BLaER1 treated with 17β-estradiol and CSF1 and Interleukin-3, amounts not matched to agents 10 nM and 100 nM (cell line): Measurements from ENCODE around the gene CARMIL1.

Experiments used
- H3K27ac ChIP-seq, 11 experiments: shearing (Covaris generic); formaldehyde crosslinking; 2 replicates each; pipeline ENCODE4 v1.8.1; 2022
- H3K27me3 ChIP-seq, 11 experiments: shearing (Covaris generic); formaldehyde crosslinking; 2 replicates each; pipeline ENCODE4 v1.8.1; 2022
- H3K36me3 ChIP-seq, 11 experiments: shearing (Covaris generic); formaldehyde crosslinking; 2 replicates each; pipeline ENCODE4 v1.8.1; 2022
- H3K4me1 ChIP-seq, 10 experiments: shearing (Covaris generic); formaldehyde crosslinking; 2 replicates each; pipeline ENCODE4 v1.8.1; 2022
- H3K4me2 ChIP-seq, 11 experiments: shearing (Covaris generic); formaldehyde crosslinking; 2 replicates each; pipeline ENCODE4 v1.8.1; 2022
- H3K4me3 ChIP-seq, 10 experiments: shearing (Covaris generic); formaldehyde crosslinking; 2 replicates each; pipeline ENCODE4 v1.8.1; 2022
- H3K9ac ChIP-seq, 11 experiments: shearing (Covaris generic); formaldehyde crosslinking; 2 replicates each; pipeline ENCODE4 v1.8.1; 2022
- H3K9me3 ChIP-seq, 11 experiments: shearing (Covaris generic); formaldehyde crosslinking; replicated peaks in 1 of 11; 2 replicates each; pipeline ENCODE4 v1.8.1; 2022
- H4K20me1 ChIP-seq, 11 experiments: shearing (Covaris generic); formaldehyde crosslinking; 2 replicates each; pipeline ENCODE4 v1.8.1; 2022
- Cebpa-rat ChIP-seq, 11 experiments: shearing (Covaris generic); IDR thresholded peaks; 2 replicates each; pipeline ENCODE4 v1.8.1; 2022

The CARMIL1 gene

DNA sequence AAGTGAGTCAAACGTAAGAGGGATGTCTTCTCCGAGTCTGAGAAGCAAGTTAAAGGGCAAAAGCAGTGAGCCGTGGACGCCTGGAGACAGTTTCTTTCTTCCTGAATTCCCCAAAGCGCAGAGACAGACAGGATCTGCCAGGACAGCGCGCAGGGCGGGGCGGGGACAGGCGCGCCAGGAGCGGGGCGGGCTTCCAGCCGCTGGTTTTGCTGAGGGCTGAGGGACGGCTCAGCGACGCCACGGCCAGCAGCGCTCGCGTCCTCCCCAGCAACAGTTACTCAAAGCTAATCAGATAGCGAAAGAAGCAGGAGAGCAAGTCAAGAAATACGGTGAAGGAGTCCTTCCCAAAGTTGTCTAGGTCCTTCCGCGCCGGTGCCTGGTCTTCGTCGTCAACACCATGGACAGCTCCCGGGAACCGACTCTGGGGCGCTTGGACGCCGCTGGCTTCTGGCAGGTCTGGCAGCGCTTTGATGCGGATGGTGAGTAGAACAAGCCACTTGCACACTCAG is 372.9 kb downstream of the CARMIL1 start, which contains the start of gene SCGN:
Gene SCGN (plus strand): TSS at position 209 of the 509 bp plus-strand sequence. CDS start 189 bp downstream, at position 398.
- no peak within 1 kb of the TSS for H3K27ac ChIP-seq
- no peak within 1 kb of the TSS for H3K4me2 ChIP-seq
- no peak within 1 kb of the TSS for H3K4me3 ChIP-seq
- H3K4me1 ChIP-seq: peaks cover 0 to 6% (median 0%) of the 10 kb centered on the region in 10 experiments; a peak in 1 of 20 replicates
- H3K9me3 ChIP-seq: no peaks in the 10 kb centered on the region
- no peaks in the 10 kb centered on the region for H3K27me3 ChIP-seq
- H3K36me3 ChIP-seq: no peaks in the 10 kb centered on the region
- TF ChIP-seq Cebpa-rat (IDR thresholded peaks at IDR 0.05): no peak
- H3K9ac ChIP-seq: no peak within 1 kb of the TSS
- no peaks in the 10 kb centered on the region; a peak in 2 of 22 replicates for H4K20me1 ChIP-seq

DNA sequence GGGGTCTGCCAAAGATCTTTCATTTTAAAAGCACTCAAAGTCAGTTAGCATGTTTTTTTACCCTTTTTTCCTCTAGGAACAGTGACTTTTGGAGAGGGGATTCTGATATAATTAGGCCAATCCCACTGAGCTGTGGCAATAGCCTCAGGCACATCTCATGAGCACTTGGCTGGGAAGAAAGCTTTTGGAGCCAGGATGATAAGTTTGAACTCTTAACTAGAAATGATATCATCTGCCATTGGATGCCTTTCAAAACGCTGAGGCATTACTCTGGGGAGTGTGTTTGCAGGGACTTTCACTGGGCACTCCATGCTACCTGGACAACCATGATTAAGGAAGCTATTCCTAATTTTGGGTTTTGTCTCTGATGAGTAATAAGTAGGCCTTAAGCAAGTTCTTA is 376.5 kb downstream of the CARMIL1 start:
- Histone ChIP-seq H3K9ac (no peak overlapping the region), H3K9me3 (no peaks in the 10 kb centered on the region), H3K4me3 (no peak overlapping the region), H3K4me2 (no peak overlapping the region), H3K27me3 (no peaks in the 10 kb centered on the region), H3K4me1 (peaks cover 0 to 29% (median 0%) of the 10 kb centered on the region in 10 experiments; a peak in 4 of 20 replicates), H3K36me3 (no peaks in the 10 kb centered on the region), H4K20me1 (no peaks in the 10 kb centered on the region; a peak in 2 of 22 replicates), H3K27ac (no peak overlapping the region)
- TF ChIP-seq Cebpa-rat (IDR thresholded peaks at IDR 0.05): no peak

DNA sequence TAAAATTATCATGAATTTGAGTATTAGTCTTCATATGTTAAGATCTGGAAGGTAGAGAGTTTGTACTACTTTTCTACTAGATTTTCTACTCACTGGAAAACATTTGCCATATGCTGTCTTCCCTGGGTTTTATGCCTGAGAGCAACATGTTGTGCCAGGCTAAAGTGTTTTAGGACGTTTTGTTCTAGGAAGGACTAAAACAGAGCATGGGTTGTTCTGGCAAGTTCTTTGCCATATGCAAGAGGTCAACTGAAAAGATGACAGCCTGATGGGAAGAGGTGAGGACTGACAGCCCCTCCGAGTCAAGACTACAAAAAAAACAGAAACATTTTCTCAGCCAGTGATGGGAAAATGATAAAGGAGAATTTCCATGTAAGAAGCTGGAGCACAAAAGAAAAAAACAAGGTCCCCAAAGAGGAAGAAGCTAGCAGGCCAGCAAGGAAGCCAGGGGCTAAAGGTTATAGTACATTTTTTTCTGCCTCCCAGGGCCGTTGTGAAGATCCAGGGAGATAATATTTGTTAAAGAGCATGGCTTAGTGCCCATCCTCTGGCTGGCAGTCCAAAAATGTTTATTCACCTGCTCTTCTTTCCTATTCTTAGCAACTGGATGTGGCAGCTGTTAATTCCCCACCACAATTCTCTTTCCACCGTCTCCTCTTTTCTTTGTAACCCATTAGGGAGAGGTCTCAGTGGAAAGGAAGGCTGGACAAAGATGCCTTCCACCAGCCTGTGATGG is 380.6 kb downstream of the CARMIL1 start:
- H3K4me2 ChIP-seq: peak overlapping the region in 1 of 11 experiments; percentile 40; a peak in 2 of 22 replicates
- peaks cover 0 to 29% (median 0%) of the 10 kb centered on the region in 10 experiments; a peak in 4 of 20 replicates for H3K4me1 ChIP-seq
- H3K36me3 ChIP-seq: no peaks in the 10 kb centered on the region
- H3K27me3 ChIP-seq: no peaks in the 10 kb centered on the region
- no peaks in the 10 kb centered on the region for H3K9me3 ChIP-seq
- H4K20me1 ChIP-seq: no peaks in the 10 kb centered on the region; a peak in 1 of 22 replicates
- no peak for TF ChIP-seq Cebpa-rat (IDR thresholded peaks at IDR 0.05)
- H3K4me3 ChIP-seq: no peak overlapping the region
- H3K9ac ChIP-seq: no peak overlapping the region
- no peak overlapping the region for H3K27ac ChIP-seq

DNA sequence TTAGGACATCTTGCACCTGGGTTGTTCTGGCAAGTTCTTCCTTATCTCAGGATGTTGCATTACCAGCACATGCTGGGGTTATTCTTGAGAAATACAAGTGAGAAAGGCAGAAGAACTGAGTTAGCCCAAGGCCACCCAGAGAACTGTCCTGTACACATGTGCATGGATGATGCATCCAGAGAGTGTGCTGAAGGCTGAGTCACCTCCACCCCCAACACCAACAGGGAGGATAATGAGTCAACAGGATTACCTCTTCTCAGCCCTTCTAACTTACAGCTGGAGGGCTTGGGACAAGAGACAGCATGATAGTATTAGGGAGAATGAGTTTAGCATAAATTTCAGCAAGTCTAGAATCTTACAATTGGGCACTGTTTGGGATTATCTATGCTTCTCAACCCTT is 381.3 kb downstream of the CARMIL1 start:
- Histone ChIP-seq H3K27me3 (no peaks in the 10 kb centered on the region), H3K9me3 (no peaks in the 10 kb centered on the region), H3K27ac (no peak overlapping the region), H3K36me3 (no peaks in the 10 kb centered on the region), H4K20me1 (no peaks in the 10 kb centered on the region; a peak in 1 of 22 replicates), H3K4me3 (no peak overlapping the region), H3K9ac (no peak overlapping the region), H3K4me2 (peak overlapping the region in 2 of 11 experiments; percentile 23 to 40; a peak in 2 of 22 replicates), H3K4me1 (peaks cover 0 to 29% (median 0%) of the 10 kb centered on the region in 10 experiments; a peak in 4 of 20 replicates)
- TF ChIP-seq Cebpa-rat (IDR thresholded peaks at IDR 0.05): no peak

GRCh38 chr6:25661129-25661779 is 382.1 kb downstream of the CARMIL1 start:
- no peak overlapping the region for H3K4me3 ChIP-seq
- TF ChIP-seq Cebpa-rat (IDR thresholded peaks at IDR 0.05): no peak

GRCh38 chr6:25665455-25665854 is 386.3 kb downstream of the CARMIL1 start:
- H3K4me1 ChIP-seq: peaks cover 0 to 3% (median 0%) of the 10 kb centered on the region in 10 experiments; a peak in 4 of 20 replicates
- TF ChIP-seq Cebpa-rat (IDR thresholded peaks at IDR 0.05): no peak
- no peaks in the 10 kb centered on the region for H3K36me3 ChIP-seq
- H4K20me1 ChIP-seq: no peaks in the 10 kb centered on the region
- no peaks in the 10 kb centered on the region for H3K27me3 ChIP-seq
- no peak overlapping the region for H3K9ac ChIP-seq
- H3K9me3 ChIP-seq: no peaks in the 10 kb centered on the region
- no peak overlapping the region for H3K4me2 ChIP-seq
- no peak overlapping the region for H3K27ac ChIP-seq
- H3K4me3 ChIP-seq: no peak overlapping the region

More at GRCh38 chr6:25661129-25661779, 382.1 kb downstream of the CARMIL1 start:
- H3K9ac ChIP-seq: no peak overlapping the region
- no peaks in the 10 kb centered on the region for H3K27me3 ChIP-seq
- H3K36me3 ChIP-seq: no peaks in the 10 kb centered on the region
- no peak overlapping the region for H3K4me2 ChIP-seq
- H3K9me3 ChIP-seq: no peaks in the 10 kb centered on the region
- H4K20me1 ChIP-seq: no peaks in the 10 kb centered on the region; a peak in 1 of 22 replicates
- peaks cover 0 to 29% (median 0%) of the 10 kb centered on the region in 10 experiments; a peak in 4 of 20 replicates for H3K4me1 ChIP-seq
- no peak overlapping the region for H3K27ac ChIP-seq

- no peaks in the 10 kb centered on the region for H3K27me3 ChIP-seq
- no peak overlapping the region for H3K9ac ChIP-seq
- H3K4me2 ChIP-seq: no peak overlapping the region
- no peak overlapping the region for H3K27ac ChIP-seq
- no peaks in the 10 kb centered on the region for H4K20me1 ChIP-seq
- no peaks in the 10 kb centered on the region for H3K9me3 ChIP-seq
- no peak for TF ChIP-seq Cebpa-rat (IDR thresholded peaks at IDR 0.05)
- H3K36me3 ChIP-seq: no peaks in the 10 kb centered on the region
- no peaks in the 10 kb centered on the region for H3K4me1 ChIP-seq
- no peak overlapping the region for H3K4me3 ChIP-seq
Observed at GRCh38 chr6:25669413-25669812, 390.2 kb downstream of the CARMIL1 start.
